Trophoblast cell (in vitro differentiated cells and primary cell): ENCODE measurements around the gene CLCN5.

ENCODE experiments used
- DNase-seq, 2 donors: peaks; one replicate each; pipeline ENCODE4 v3.0.0-alpha.2; 2016
- H2AFZ ChIP-seq: 2 replicates; pipeline ENCODE4 v1.6.1; 2013; ENCODE audit warnings: low read length, moderate library complexity, mild to moderate bottlenecking; ENCODE audit not compliant: insufficient read depth, poor library complexity
- H2AK5ac ChIP-seq: 2 replicates; pipeline ENCODE4 v1.6.1; 2013; ENCODE audit warnings: mild to moderate bottlenecking, low read length
- H2BK120ac ChIP-seq: 2 replicates; pipeline ENCODE4 v1.6.1; 2013; ENCODE audit warnings: low read length, mild to moderate bottlenecking, moderate library complexity; ENCODE audit not compliant: insufficient read depth, poor library complexity
- H2BK12ac ChIP-seq: 2 replicates; pipeline ENCODE4 v1.6.1; 2013; ENCODE audit warnings: mild to moderate bottlenecking, low read length, moderate library complexity
- H2BK5ac ChIP-seq: 2 replicates; pipeline ENCODE4 v1.6.1; 2013; ENCODE audit warnings: low read length, low read depth, moderate library complexity, mild to moderate bottlenecking; ENCODE audit not compliant: poor library complexity
- H3K14ac ChIP-seq: 2 replicates; pipeline ENCODE4 v1.6.1; 2013; ENCODE audit warnings: mild to moderate bottlenecking, low read length
- H3K18ac ChIP-seq: 2 replicates; pipeline ENCODE4 v1.6.1; 2013; ENCODE audit warnings: mild to moderate bottlenecking, low read length
- H3K23ac ChIP-seq: 2 replicates; pipeline ENCODE4 v1.6.1; 2013; ENCODE audit warnings: low read length
- H3K27ac ChIP-seq: 2 replicates; pipeline ENCODE4 v1.5.1; 2013; ENCODE audit warnings: low read depth, mild to moderate bottlenecking, inconsistent platforms, low read length, moderate library complexity
- H3K27me3 ChIP-seq: 2 replicates; pipeline ENCODE4 v1.6.1; 2013; ENCODE audit warnings: inconsistent platforms, mild to moderate bottlenecking, low read length, moderate library complexity; ENCODE audit not compliant: insufficient read depth
- H3K36me3 ChIP-seq, 2 experiments: 1 replicate in 1 of 2; 2 replicates in 1 of 2; pipeline ENCODE4 v1.6.1; 2013; ENCODE audit warnings: low read length in 2 of 2, mild to moderate bottlenecking in 2 of 2, moderate library complexity in 1 of 2; ENCODE audit not compliant: insufficient read depth in 2 of 2, control insufficient read depth in 1 of 2
- H3K4ac ChIP-seq: 2 replicates; pipeline ENCODE4 v1.6.1; 2013; ENCODE audit warnings: low read depth, mild to moderate bottlenecking, low read length, moderate library complexity
- H3K4me1 ChIP-seq, 2 experiments: 1 replicate in 1 of 2; 2 replicates in 1 of 2; pipeline ENCODE4 v1.6.1; 2013; ENCODE audit warnings: low read length in 2 of 2, mild to moderate bottlenecking in 2 of 2, moderate library complexity in 1 of 2; ENCODE audit not compliant: insufficient read depth in 2 of 2, control insufficient read depth in 1 of 2
- H3K4me2 ChIP-seq: 2 replicates; pipeline ENCODE4 v1.6.1; 2013; ENCODE audit warnings: inconsistent platforms, mild to moderate bottlenecking, low read length, moderate library complexity
- H3K4me3 ChIP-seq: 2 replicates; pipeline ENCODE4 v1.5.1; 2013; ENCODE audit warnings: mild to moderate bottlenecking, low read depth, low read length, inconsistent platforms
- H3K79me1 ChIP-seq: one replicate; pipeline ENCODE4 v1.6.1; 2013; ENCODE audit warnings: low read length
- H3K79me2 ChIP-seq: 2 replicates; pipeline ENCODE4 v1.6.1; 2013; ENCODE audit warnings: low read length, mild to moderate bottlenecking; ENCODE audit not compliant: control insufficient read depth, insufficient read depth, poor library complexity
- H3K9ac ChIP-seq: 2 replicates; pipeline ENCODE4 v1.6.1; 2013; ENCODE audit warnings: mild to moderate bottlenecking, low read length
- H3K9me3 ChIP-seq: 2 replicates; pipeline ENCODE4 v1.6.1; 2013; ENCODE audit warnings: low read depth, mild to moderate bottlenecking, control low read depth, inconsistent platforms, low read length; ENCODE audit not compliant: insufficient read depth
- H4K12ac ChIP-seq: 2 replicates; pipeline ENCODE4 v1.6.1; 2013; ENCODE audit warnings: low read depth, mild to moderate bottlenecking, low read length, moderate library complexity
- H4K8ac ChIP-seq: 2 replicates; pipeline ENCODE4 v1.6.1; 2013; ENCODE audit warnings: low read depth, mild to moderate bottlenecking, low read length, moderate library complexity
- H4K91ac ChIP-seq: one replicate; pipeline ENCODE4 v1.6.1; 2013; ENCODE audit warnings: low read depth, mild to moderate bottlenecking, low read length, moderate library complexity
- WGBS: extraction: QIAGEN DNeasy Blood & Tissue Kit; methylation state at CpG from one replicate; pipeline ENCODE4 v1.1.7; 2013; ENCODE audit warnings: missing lambda C conversion rate; ENCODE audit not compliant: insufficient read length, insufficient coverage; ENCODE audit errors: extremely low coverage; 5-methylcytosine and 5-hydroxymethylcytosine counted together

Gene CLCN5

DNA sequence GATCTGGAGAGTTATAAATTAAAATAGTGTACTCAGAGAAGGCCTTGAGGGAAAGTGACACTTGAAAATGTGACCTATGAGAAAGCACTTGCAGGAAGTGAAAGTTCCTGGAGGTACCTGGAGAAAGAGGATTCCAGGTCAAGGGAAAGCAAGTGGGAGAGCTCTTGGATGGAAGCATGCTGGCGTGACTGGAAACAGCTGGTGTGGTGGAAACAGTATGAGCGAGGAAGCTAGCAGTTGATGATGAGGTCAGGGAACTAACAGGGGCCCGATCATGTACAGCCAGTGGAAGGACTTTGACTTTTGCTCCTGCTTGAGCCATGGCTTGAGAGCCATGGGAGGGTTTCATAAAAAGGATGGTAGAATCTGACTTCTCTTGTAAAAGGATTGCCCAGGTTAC lies 9.5 kb upstream of the CLCN5 start:
- H4K91ac ChIP-seq: no peak overlapping the region
- H3K79me1 ChIP-seq: no peaks in the 10 kb centered on the region
- H3K4me3 ChIP-seq: no peak overlapping the region
- WGBS: no CpG with 5 or more reads among the region's 3 CpGs
- H2AK5ac ChIP-seq: no peak overlapping the region
- H4K12ac ChIP-seq: no peak overlapping the region
- no peak overlapping the region for H2BK12ac ChIP-seq
- H3K18ac ChIP-seq: no peak overlapping the region
- DNase-seq: no peak
- H3K36me3 ChIP-seq: no peaks in the 10 kb centered on the region
- no peak overlapping the region for H3K4me2 ChIP-seq
- no peaks in the 10 kb centered on the region for H3K4me1 ChIP-seq
- H3K27ac ChIP-seq: no peak overlapping the region
- H3K23ac ChIP-seq: no peak overlapping the region
- no peak overlapping the region for H3K14ac ChIP-seq
- no peak overlapping the region for H3K4ac ChIP-seq
- H2BK5ac ChIP-seq: no peak overlapping the region
- no peak overlapping the region for H3K9ac ChIP-seq
- H2AFZ ChIP-seq: no peak overlapping the region
- no peak overlapping the region for H4K8ac ChIP-seq
- H3K79me2 ChIP-seq: no peaks in the 10 kb centered on the region
- no peaks in the 10 kb centered on the region for H3K9me3 ChIP-seq
- H2BK120ac ChIP-seq: no peak overlapping the region
- H3K27me3 ChIP-seq: no peaks in the 10 kb centered on the region

DNA sequence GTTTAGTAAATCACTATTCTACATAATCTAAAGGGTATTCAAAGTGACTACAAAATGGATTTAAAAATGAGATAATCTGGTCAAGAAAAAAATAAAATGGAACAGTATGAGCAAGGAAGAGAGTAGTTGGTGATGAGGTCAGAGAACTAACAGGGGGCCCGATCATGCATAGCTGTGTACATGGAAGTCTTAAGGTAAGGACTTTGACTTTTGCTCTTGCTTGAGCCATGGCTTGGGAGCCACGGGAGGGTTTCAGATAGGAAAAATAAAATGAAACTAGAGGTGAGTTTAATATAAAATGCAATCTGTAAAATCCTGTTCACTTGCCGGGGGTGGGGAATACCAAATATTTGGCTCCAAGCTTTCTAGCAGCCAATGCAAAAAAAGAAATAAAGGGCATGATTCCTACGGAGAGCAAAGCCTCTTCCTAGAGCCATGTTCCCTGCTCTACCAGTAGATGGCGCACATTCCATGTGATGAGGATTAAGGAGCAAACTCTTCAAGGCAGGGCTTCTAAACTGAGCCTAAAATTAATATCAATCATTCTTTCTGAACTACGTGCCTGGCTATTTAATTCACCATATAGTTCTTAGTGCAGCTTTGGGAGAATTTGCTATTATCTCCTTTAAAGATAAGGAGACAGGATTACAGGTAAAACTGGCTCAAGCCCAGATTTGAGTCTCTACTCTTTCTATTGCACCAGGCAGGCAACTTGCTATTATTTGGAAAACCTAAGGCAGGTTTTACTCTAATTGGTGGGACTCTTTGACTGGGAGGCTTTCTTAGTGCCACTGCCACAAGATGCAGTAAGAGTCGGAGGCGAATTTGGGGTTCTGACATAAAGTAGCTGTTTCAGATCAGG lies 6.8 kb upstream of the CLCN5 start:
- Histone ChIP-seq H3K23ac (no peak overlapping the region), H3K27me3 (no peaks in the 10 kb centered on the region), H3K4me2 (no peak overlapping the region), H3K9me3 (no peaks in the 10 kb centered on the region), H3K4me1 (no peaks in the 10 kb centered on the region), H2BK120ac (no peak overlapping the region), H3K79me2 (no peaks in the 10 kb centered on the region), H2BK5ac (no peak overlapping the region), H3K9ac (no peak overlapping the region), H2BK12ac (no peak overlapping the region), H4K8ac (no peak overlapping the region), H3K36me3 (no peaks in the 10 kb centered on the region), H2AFZ (no peak overlapping the region), H3K79me1 (no peaks in the 10 kb centered on the region), H3K4me3 (no peak overlapping the region), H4K91ac (peak overlapping the region; percentile 37), H2AK5ac (no peak overlapping the region), H3K14ac (no peak overlapping the region), H3K27ac (no peak overlapping the region), H3K4ac (no peak overlapping the region), H4K12ac (no peak overlapping the region), H3K18ac (no peak overlapping the region)
- WGBS: no CpG with 5 or more reads among the region's 8 CpGs
- peak; percentile 10 to 71 for DNase-seq

DNA sequence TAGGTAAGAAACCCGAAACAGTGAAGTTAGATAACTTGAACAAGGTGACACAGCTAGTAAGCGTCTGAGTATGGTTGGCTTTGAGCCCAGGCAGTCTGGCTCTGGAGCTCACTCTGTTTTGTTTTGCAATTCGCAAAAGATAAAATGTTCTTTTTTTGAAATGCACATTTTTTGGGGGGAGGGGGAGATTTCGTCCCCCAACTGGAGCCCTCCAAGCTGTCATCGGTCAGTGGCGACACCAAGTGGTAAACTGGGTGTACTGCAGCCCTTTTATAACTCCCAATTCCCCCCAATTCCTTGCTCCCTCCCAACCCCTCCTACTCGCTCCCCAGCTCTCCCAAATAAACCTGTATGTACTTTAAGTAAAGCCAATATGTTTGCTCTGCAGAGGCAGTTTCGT lies 2.8 kb upstream of the CLCN5 start:
- H3K14ac ChIP-seq: no peak overlapping the region
- no peak overlapping the region for H2BK120ac ChIP-seq
- H3K27me3 ChIP-seq: no peaks in the 10 kb centered on the region
- no peak overlapping the region for H3K4ac ChIP-seq
- H2AK5ac ChIP-seq: no peak overlapping the region
- no peak overlapping the region for H2AFZ ChIP-seq
- H3K4me1 ChIP-seq: no peaks in the 10 kb centered on the region
- H4K12ac ChIP-seq: no peak overlapping the region
- no peak overlapping the region for H2BK5ac ChIP-seq
- H3K79me1 ChIP-seq: peaks cover 8% of the 10 kb centered on the region
- peak in 1 of 2 donors; percentile 28 for DNase-seq
- no peak overlapping the region for H4K91ac ChIP-seq
- no peak overlapping the region for H3K4me2 ChIP-seq
- no peak overlapping the region for H3K18ac ChIP-seq
- H3K79me2 ChIP-seq: peaks cover 4% of the 10 kb centered on the region
- H3K36me3 ChIP-seq: no peaks in the 10 kb centered on the region
- H4K8ac ChIP-seq: no peak overlapping the region
- no peak overlapping the region for H2BK12ac ChIP-seq
- H3K27ac ChIP-seq: no peak overlapping the region
- WGBS: no CpG with 5 or more reads among the region's 8 CpGs
- H3K23ac ChIP-seq: no peak overlapping the region
- H3K9me3 ChIP-seq: no peaks in the 10 kb centered on the region
- no peak overlapping the region for H3K9ac ChIP-seq
- H3K4me3 ChIP-seq: no peak overlapping the region

DNA sequence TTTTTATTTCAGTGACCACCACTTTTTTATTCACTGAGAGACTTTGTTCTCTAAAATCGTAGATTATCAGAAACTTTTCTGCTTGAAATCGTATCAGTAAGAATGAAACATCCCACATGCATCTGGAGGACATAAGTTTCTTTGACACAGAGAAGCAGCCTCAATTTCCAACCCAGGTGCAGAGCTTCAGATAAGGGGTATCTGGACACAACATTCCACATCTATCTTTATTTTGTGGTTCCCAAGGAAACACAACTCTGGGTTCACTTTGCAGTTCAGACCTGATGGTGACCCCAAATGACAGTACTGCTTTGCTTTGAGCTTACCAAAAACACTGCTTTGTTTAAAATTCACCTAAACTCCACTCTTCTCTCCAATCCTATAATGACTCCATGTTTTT lies 1.3 kb upstream of the CLCN5 start:
- H3K4ac ChIP-seq: no peak overlapping the region
- no peak overlapping the region for H3K4me2 ChIP-seq
- no peak overlapping the region for H2AFZ ChIP-seq
- H3K14ac ChIP-seq: no peak overlapping the region
- H3K9me3 ChIP-seq: no peaks in the 10 kb centered on the region
- no peak overlapping the region for H3K23ac ChIP-seq
- DNase-seq: no peak
- H3K79me1 ChIP-seq: peaks cover 8% of the 10 kb centered on the region
- H2AK5ac ChIP-seq: no peak overlapping the region
- no peak overlapping the region for H4K91ac ChIP-seq
- H3K4me3 ChIP-seq: no peak overlapping the region
- H3K27ac ChIP-seq: no peak overlapping the region
- H2BK120ac ChIP-seq: no peak overlapping the region
- no peak overlapping the region for H4K12ac ChIP-seq
- no peaks in the 10 kb centered on the region for H3K27me3 ChIP-seq
- no CpG with 5 or more reads among the region's 2 CpGs for WGBS
- no peak overlapping the region for H3K18ac ChIP-seq
- no peak overlapping the region for H3K9ac ChIP-seq
- H3K36me3 ChIP-seq: no peaks in the 10 kb centered on the region
- peaks cover 4% of the 10 kb centered on the region for H3K79me2 ChIP-seq
- H3K4me1 ChIP-seq: no peaks in the 10 kb centered on the region
- no peak overlapping the region for H2BK12ac ChIP-seq
- no peak overlapping the region for H4K8ac ChIP-seq
- H2BK5ac ChIP-seq: no peak overlapping the region
